Osteoblast (primary cell): ENCODE measurements around the gene PLEKHO1. TPM values are rescaled to one million over a fixed set of nuclear protein-coding genes. Genes with fewer than 3 reads are reported as not detected.

ENCODE experiments used
- DNase-seq: peaks from one replicate; pipeline ENCODE4 v3.0.0; 2011; ENCODE audit warnings: low spot score, mixed read lengths; ENCODE audit not compliant: insufficient read length; ENCODE audit errors: missing footprints
- H2AFZ ChIP-seq: 2 replicates; pipeline ENCODE4 v1.6.0; 2011; ENCODE audit warnings: mild to moderate bottlenecking, low read length
- H3K27ac ChIP-seq: 2 replicates; pipeline ENCODE4 v1.5.1; 2011; ENCODE audit warnings: mild to moderate bottlenecking, low read depth, low read length, moderate library complexity
- H3K27me3 ChIP-seq: 2 replicates; pipeline ENCODE4 v1.6.0; 2012; ENCODE audit warnings: mild to moderate bottlenecking, control low read depth, inconsistent platforms, low read length, moderate library complexity; ENCODE audit not compliant: insufficient read depth
- H3K36me3 ChIP-seq: 2 replicates; pipeline ENCODE4 v1.5.1; 2011; ENCODE audit warnings: mild to moderate bottlenecking, low read length, control low read depth, moderate library complexity; ENCODE audit not compliant: insufficient read depth
- H3K4me1 ChIP-seq: 2 replicates; pipeline ENCODE4 v1.5.1; 2011; ENCODE audit warnings: mild to moderate bottlenecking, low read length, control low read depth, moderate library complexity; ENCODE audit not compliant: insufficient read depth
- H3K4me2 ChIP-seq: 2 replicates; pipeline ENCODE4 v1.6.0; 2011; ENCODE audit warnings: mild to moderate bottlenecking, low read length; ENCODE audit not compliant: insufficient read depth
- H3K4me3 ChIP-seq: fragments of 200-600 bp; sonication (generic); 3 replicates; pipeline ENCODE4 v1.5.1; 2012; ENCODE audit warnings: mild to moderate bottlenecking, low read length, inconsistent platforms; ENCODE audit not compliant: insufficient read depth
- H3K79me2 ChIP-seq: 2 replicates; pipeline ENCODE4 v1.6.0; 2012; ENCODE audit warnings: mild to moderate bottlenecking, low read length, control low read depth, inconsistent platforms; ENCODE audit not compliant: insufficient read depth
- H3K9me3 ChIP-seq: 2 replicates; pipeline ENCODE4 v1.5.1; 2011; ENCODE audit warnings: low read depth, low read length, control low read depth
- H4K20me1 ChIP-seq: 2 replicates; pipeline ENCODE4 v1.6.0; 2012; ENCODE audit warnings: mild to moderate bottlenecking, low read length, control low read depth; ENCODE audit not compliant: insufficient read depth
- CTCF ChIP-seq: IDR thresholded peaks from 2 replicates; pipeline ENCODE4 v1.5.1; 2011; ENCODE audit warnings: mild to moderate bottlenecking, low read depth, low read length, moderate library complexity; ENCODE audit errors: extremely low read depth
- total RNA-seq: library from RNA; depleted of rRNA; stranded (reverse); fragments of >200 nt; gene quantifications from 2 replicates; pipeline ENCODE4 v1.2.3, GENCODE V29; 2012

Gene PLEKHO1
- total RNA-seq, 1 donor, result 74.2 TPM

- no peak overlapping the region for H3K4me2 ChIP-seq
- H3K4me1 ChIP-seq, result no peaks in the 10 kb centered on the region
- DNase-seq, result no peak
- H3K4me3 ChIP-seq, result no peak overlapping the region
- no peaks in the 10 kb centered on the region for H3K36me3 ChIP-seq
- no peak overlapping the region for H3K27ac ChIP-seq
- H3K9me3 ChIP-seq, result no peaks in the 10 kb centered on the region
- H2AFZ ChIP-seq, result peak overlapping the region; percentile 18
- H3K27me3 ChIP-seq, result no peaks in the 10 kb centered on the region
- no peak for TF ChIP-seq CTCF
- no peaks in the 10 kb centered on the region for H4K20me1 ChIP-seq
- no peaks in the 10 kb centered on the region for H3K79me2 ChIP-seq
Observed at GRCh38 chr1:150173141-150173585, 23.4 kb downstream of the PLEKHO1 start.

GRCh38 chr1:150176593-150176992 lies 26.9 kb downstream of the PLEKHO1 start:
- H3K9me3 ChIP-seq, result no peaks in the 10 kb centered on the region
- H3K4me3 ChIP-seq, result no peak overlapping the region
- TF ChIP-seq CTCF, result no peak
- no peak overlapping the region for H3K4me2 ChIP-seq
- DNase-seq, result no peak
- no peaks in the 10 kb centered on the region for H3K36me3 ChIP-seq
- H3K27ac ChIP-seq, result no peak overlapping the region
- H3K27me3 ChIP-seq, result no peaks in the 10 kb centered on the region
- H4K20me1 ChIP-seq, result no peaks in the 10 kb centered on the region
- no peak overlapping the region for H2AFZ ChIP-seq
- H3K79me2 ChIP-seq, result no peaks in the 10 kb centered on the region
- H3K4me1 ChIP-seq, result no peaks in the 10 kb centered on the region

GRCh38 chr1:150178548-150178947 lies 28.8 kb downstream of the PLEKHO1 start:
- Histone ChIP-seq H3K9me3 (no peaks in the 10 kb centered on the region), H4K20me1 (no peaks in the 10 kb centered on the region), H2AFZ (no peak overlapping the region), H3K4me2 (no peak overlapping the region), H3K27ac (no peak overlapping the region), H3K27me3 (no peaks in the 10 kb centered on the region), H3K4me1 (no peaks in the 10 kb centered on the region), H3K36me3 (no peaks in the 10 kb centered on the region), H3K4me3 (no peak overlapping the region), H3K79me2 (no peaks in the 10 kb centered on the region)
- no peak for DNase-seq
- no peak for TF ChIP-seq CTCF

DNA sequence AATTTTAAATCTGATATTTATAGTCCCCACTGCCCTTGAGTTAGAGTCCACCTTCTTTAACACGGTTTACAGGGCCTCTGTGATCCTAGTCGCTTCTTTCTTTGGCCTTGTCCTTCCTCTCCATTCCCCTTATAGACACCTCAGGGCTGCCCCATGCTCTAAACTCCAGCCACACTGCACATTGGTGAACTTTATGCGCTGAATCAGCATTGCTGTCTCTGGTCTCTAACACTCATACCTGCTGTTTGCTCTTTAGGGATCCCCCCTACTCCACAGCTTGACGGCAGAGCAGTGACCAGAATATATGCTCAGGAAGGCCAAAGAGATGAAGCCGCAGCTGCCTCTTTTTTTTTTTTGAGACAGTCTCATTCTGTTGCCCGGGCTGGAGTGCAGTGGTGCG lies 30.2 kb downstream of the PLEKHO1 start:
- Histone ChIP-seq H3K36me3 (no peaks in the 10 kb centered on the region), H3K27me3 (no peaks in the 10 kb centered on the region), H3K4me1 (no peaks in the 10 kb centered on the region), H2AFZ (no peak overlapping the region), H3K27ac (no peak overlapping the region), H4K20me1 (no peaks in the 10 kb centered on the region), H3K79me2 (no peaks in the 10 kb centered on the region), H3K9me3 (no peaks in the 10 kb centered on the region), H3K4me3 (no peak overlapping the region), H3K4me2 (no peak overlapping the region)
- DNase-seq, result no peak
- no peak for TF ChIP-seq CTCF
